ENCODE measurements around the gene SCFD2.

GRCh38 chr4:53055274-53055673, 310.6 kb downstream of the SCFD2 start:
- TF ChIP-seq EZH2phosphoT487 (IDR thresholded peaks at IDR 0.05; ENCODE audit: insufficient read depth, low read depth) (no peak), EZH2 (IDR thresholded peaks at IDR 0.05; ENCODE audit: insufficient read depth, poor library complexity, severe bottlenecking) (no peak)
